GM23248 (cell line): ENCODE data around the gene LRPAP1.

Experiments used
- EZH2 ChIP-seq: fragments of 200-600 bp; sonication (generic); IDR thresholded peaks from 2 replicates; pipeline ENCODE4 v1.6.1; 2018; ENCODE audit warnings: antibody characterized with exemption, mild to moderate bottlenecking; ENCODE audit not compliant: insufficient read depth, poor library complexity, severe bottlenecking
- EZH2phosphoT487 ChIP-seq: fragments of 200-600 bp; sonication (generic); IDR thresholded peaks from 2 replicates; pipeline ENCODE4 v1.6.1; 2018; ENCODE audit warnings: antibody characterized with exemption, moderate library complexity, mild to moderate bottlenecking, low read depth; ENCODE audit not compliant: insufficient read depth

DNA sequence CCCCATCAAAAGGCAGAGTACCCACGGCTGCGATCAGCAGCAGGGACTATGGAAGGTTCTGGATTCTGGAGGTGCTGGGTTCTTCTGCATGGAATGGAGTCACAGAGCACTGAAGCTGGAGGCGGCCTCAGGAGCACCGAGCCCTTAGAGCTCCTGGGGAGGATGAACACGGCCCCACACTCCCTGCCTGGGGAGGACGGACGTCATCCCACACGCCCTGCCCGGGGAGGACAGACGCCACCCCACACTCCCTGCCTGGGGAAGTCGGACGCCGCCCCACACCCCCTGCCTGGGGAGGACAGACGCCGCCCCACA lies 9.9 kb downstream of the LRPAP1 start:
- TF ChIP-seq EZH2phosphoT487 (no peak), EZH2 (no peak)
